ENCODE results near the gene GRIK3.

DNA sequence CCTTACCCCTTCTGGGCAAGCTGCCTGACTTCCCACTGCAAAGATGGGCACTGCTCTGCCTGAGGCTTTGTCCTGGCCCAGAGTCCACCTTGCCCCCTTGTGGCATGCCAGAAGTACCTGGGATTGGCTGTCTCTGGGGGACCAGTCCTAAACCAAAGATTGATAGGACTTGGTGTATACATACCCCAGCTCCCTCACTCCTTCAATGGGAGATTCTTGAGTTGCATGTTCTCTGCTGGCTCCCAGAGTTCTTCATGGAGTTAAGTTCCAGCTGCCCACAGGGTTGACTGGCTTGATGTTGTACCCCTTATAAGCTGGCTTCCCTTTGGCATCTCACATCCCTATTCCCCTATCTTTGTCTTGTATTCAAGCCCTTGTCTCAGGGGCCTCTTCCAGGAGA, 244.8 kb downstream of the GRIK3 start:
- TF ChIP-seq, protein P1, sequence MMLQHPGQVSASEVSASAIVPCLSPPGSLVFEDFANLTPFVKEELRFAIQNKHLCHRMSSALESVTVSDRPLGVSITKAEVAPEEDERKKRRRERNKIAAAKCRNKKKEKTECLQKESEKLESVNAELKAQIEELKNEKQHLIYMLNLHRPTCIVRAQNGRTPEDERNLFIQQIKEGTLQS (IDR thresholded peaks at IDR 0.05; ENCODE audit: insufficient read depth, low read depth, low read length): no peak
- TF ChIP-seq, protein P2, sequence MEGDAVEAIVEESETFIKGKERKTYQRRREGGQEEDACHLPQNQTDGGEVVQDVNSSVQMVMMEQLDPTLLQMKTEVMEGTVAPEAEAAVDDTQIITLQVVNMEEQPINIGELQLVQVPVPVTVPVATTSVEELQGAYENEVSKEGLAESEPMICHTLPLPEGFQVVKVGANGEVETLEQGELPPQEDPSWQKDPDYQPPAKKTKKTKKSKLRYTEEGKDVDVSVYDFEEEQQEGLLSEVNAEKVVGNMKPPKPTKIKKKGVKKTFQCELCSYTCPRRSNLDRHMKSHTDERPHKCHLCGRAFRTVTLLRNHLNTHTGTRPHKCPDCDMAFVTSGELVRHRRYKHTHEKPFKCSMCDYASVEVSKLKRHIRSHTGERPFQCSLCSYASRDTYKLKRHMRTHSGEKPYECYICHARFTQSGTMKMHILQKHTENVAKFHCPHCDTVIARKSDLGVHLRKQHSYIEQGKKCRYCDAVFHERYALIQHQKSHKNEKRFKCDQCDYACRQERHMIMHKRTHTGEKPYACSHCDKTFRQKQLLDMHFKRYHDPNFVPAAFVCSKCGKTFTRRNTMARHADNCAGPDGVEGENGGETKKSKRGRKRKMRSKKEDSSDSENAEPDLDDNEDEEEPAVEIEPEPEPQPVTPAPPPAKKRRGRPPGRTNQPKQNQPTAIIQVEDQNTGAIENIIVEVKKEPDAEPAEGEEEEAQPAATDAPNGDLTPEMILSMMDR (IDR thresholded peaks at IDR 0.05; ENCODE audit: control extremely low read depth in 1 of 3, insufficient read depth in 1 of 3, low read depth in 1 of 3, low read length in 3 of 3): no peak
- TF ChIP-seq RAD21 (IDR thresholded peaks at IDR 0.05 in 1 of 2, conservative IDR thresholded peaks at IDR 0.05 in 1 of 2; ENCODE audit: low read depth in 2 of 2, low read length in 2 of 2): peak in 1 of 2 experiments; percentile 30; a peak in 1 of 4 replicates
- no peak for TF ChIP-seq RNF2 (IDR thresholded peaks at IDR 0.05; ENCODE audit: borderline replicate concordance, low read depth, low read length, missing control alignments, poor library complexity, severe bottlenecking)
- TF ChIP-seq CHD2 (IDR thresholded peaks at IDR 0.05; ENCODE audit: low read length): no peak
- no peak for TF ChIP-seq E2F6 (IDR thresholded peaks at IDR 0.05)
- no peak for TF ChIP-seq POLR2AphosphoS5 (IDR thresholded peaks at IDR 0.05; ENCODE audit: low read depth, low read length)
- no peak for TF ChIP-seq YY1 (IDR thresholded peaks at IDR 0.05; ENCODE audit: low read depth, low read length)
- TF ChIP-seq EP300 (IDR thresholded peaks at IDR 0.05; ENCODE audit: borderline replicate concordance in 1 of 2, low read depth in 2 of 2, low read length in 2 of 2): no peak
- no peak for TF ChIP-seq CREB1 (IDR thresholded peaks at IDR 0.05)
